Lower leg skin (tissue), 3 donors: ENCODE results near the gene NSG1.

ENCODE experiments used
- CTCF ChIP-seq, 3 donors: fragments of 450-650 bp; IDR thresholded peaks; one replicate each; pipeline ENCODE4 v1.5.1; 2016; ENCODE audit warnings: antibody characterized with exemption in 3 of 3, mild to moderate bottlenecking in 3 of 3, moderate library complexity in 2 of 3
- POLR2A ChIP-seq, 2 donors: fragments of 450-650 bp; IDR thresholded peaks; one replicate each; pipeline ENCODE4 v1.6.1; 2016 to 2017; ENCODE audit warnings: antibody characterized with exemption in 2 of 2, mild to moderate bottlenecking in 1 of 2, moderate library complexity in 1 of 2

- TF ChIP-seq CTCF (IDR thresholded peaks at IDR 0.05): no peak
- TF ChIP-seq POLR2A (IDR thresholded peaks at IDR 0.05): no peak
Observed at GRCh38 chr4:4383085-4383484, 3.8 kb upstream of the NSG1 start.
